Astrocyte (in vitro differentiated cells and primary cell): Measurements from ENCODE around the gene ECE1. TPM values are rescaled to one million over a fixed set of nuclear protein-coding genes. Genes with fewer than 3 reads are reported as not detected.

Experiments
- DNase-seq: peaks from one replicate; pipeline ENCODE4 v3.0.0-alpha.2; 2010; ENCODE audit warnings: low read depth
- FAIRE-seq: peaks from 2 replicates; lab custom pipeline; 2011; peaks lifted over from hg19 to GRCh38; lab: Jason Lieb, UNC
- H2AFZ ChIP-seq: 2 replicates; pipeline ENCODE4 v1.6.0; 2012; ENCODE audit warnings: low read depth, low read length, inconsistent platforms
- H3K27ac ChIP-seq: 2 replicates; pipeline ENCODE4 v1.5.1; 2011; ENCODE audit warnings: low read depth, low read length, inconsistent platforms
- H3K27me3 ChIP-seq: 2 replicates; pipeline ENCODE4 v1.6.0; 2011; ENCODE audit warnings: low read length, inconsistent platforms; ENCODE audit not compliant: insufficient read depth
- H3K36me3 ChIP-seq: 2 replicates; pipeline ENCODE4 v1.5.1; 2011; ENCODE audit warnings: low read length, inconsistent platforms; ENCODE audit not compliant: insufficient read depth
- H3K4me1 ChIP-seq: 2 replicates; pipeline ENCODE4 v1.5.1; 2011; ENCODE audit warnings: low read length, inconsistent platforms; ENCODE audit not compliant: insufficient read depth
- H3K4me2 ChIP-seq: 2 replicates; pipeline ENCODE4 v1.6.0; 2012; ENCODE audit warnings: low read length, inconsistent platforms
- H3K4me3 ChIP-seq: 2 replicates; pipeline ENCODE4 v1.5.1; 2011; ENCODE audit warnings: low read depth, mild to moderate bottlenecking, low read length, inconsistent platforms; ENCODE audit not compliant: insufficient read depth
- H3K79me2 ChIP-seq: 2 replicates; pipeline ENCODE4 v1.6.0; 2012; ENCODE audit warnings: mild to moderate bottlenecking, low read length, inconsistent platforms; ENCODE audit not compliant: insufficient read depth
- H3K9ac ChIP-seq: 2 replicates; pipeline ENCODE4 v1.6.0; 2012; ENCODE audit warnings: mild to moderate bottlenecking, low read length, inconsistent platforms
- H3K9me3 ChIP-seq: 2 replicates; pipeline ENCODE4 v1.5.1; 2012; ENCODE audit warnings: low read depth, mild to moderate bottlenecking, low read length, inconsistent platforms; ENCODE audit not compliant: insufficient read depth
- H4K20me1 ChIP-seq: 2 replicates; pipeline ENCODE4 v1.6.0; 2012; ENCODE audit warnings: low read length, inconsistent platforms; ENCODE audit not compliant: insufficient read depth
- H3K27ac Mint-ChIP-seq: one replicate; pipeline ENCODE4 v1.8.0; 2021; ENCODE audit warnings: mild to moderate bottlenecking, mixed read lengths; ENCODE audit not compliant: unreplicated experiment
- H3K27me3 Mint-ChIP-seq: one replicate; pipeline ENCODE4 v1.8.0; 2021; ENCODE audit warnings: low read depth, mixed read lengths; ENCODE audit not compliant: unreplicated experiment
- H3K36me3 Mint-ChIP-seq: one replicate; pipeline ENCODE4 v1.8.0; 2021; ENCODE audit warnings: low read depth, mixed read lengths; ENCODE audit not compliant: unreplicated experiment
- H3K4me1 Mint-ChIP-seq: one replicate; pipeline ENCODE4 v1.8.0; 2021; ENCODE audit warnings: low read depth, mixed read lengths; ENCODE audit not compliant: unreplicated experiment
- H3K4me3 Mint-ChIP-seq: one replicate; pipeline ENCODE4 v1.8.0; 2021; ENCODE audit warnings: mild to moderate bottlenecking, moderate library complexity, mixed read lengths; ENCODE audit not compliant: unreplicated experiment
- H3K9me3 Mint-ChIP-seq: one replicate; pipeline ENCODE4 v1.8.0; 2021; ENCODE audit warnings: mild to moderate bottlenecking, mixed read lengths; ENCODE audit not compliant: unreplicated experiment
- EZH2 ChIP-seq: IDR thresholded peaks from 2 replicates; pipeline ENCODE4 v1.6.1; 2012; ENCODE audit warnings: mild to moderate bottlenecking, low read length, inconsistent platforms; ENCODE audit not compliant: insufficient read depth
- total RNA-seq: library from RNA; stranded (reverse); gene quantifications from 2 replicates; pipeline ENCODE4 v1.2.1, GENCODE V29; 2021
- TF ChIP-seq, protein P1 (sequence below): IDR thresholded peaks from 2 replicates; pipeline ENCODE4 v1.5.1; 2011; ENCODE audit warnings: low read depth, mild to moderate bottlenecking, inconsistent platforms, low read length, moderate library complexity; ENCODE audit not compliant: insufficient read depth

ECE1 gene
- total RNA-seq, 1 donor from 2014 or later = 172 TPM

DNA sequence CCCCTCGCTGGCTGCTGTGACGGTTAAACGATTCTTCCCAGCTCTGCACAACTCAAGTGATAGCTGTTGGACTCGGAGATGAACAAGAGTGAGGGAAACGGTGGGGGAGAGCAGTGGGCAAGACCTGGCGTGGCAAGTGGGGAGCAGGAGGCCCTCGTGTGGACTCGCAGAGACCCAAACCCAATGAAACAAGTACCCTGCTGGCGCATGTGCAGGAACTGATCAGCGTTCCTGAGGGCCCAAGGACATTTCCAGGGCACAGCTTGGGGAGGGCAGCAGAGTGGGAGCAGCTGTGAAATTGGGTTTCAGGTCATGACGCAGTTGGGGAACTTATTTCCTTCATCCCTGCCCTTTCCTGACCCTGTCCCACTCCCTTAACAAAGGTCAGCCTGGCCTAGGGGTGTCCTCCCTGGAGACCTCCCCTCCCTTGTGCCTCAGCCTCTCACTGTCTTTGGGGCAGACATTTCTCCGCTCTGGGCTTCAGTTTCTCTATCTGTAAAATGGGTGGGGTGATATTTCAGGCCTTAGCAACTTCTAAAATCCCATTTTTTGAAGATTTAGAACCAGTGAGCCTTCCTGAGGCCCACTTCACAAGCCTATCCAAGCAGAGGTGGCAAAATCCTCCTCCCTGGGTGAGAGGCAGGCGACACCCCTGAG, 27.9 kb upstream of the ECE1 start:
- Mint-ChIP-seq H3K27ac (peak overlapping the region; percentile 66), H3K36me3 (peaks cover 4% of the 10 kb centered on the region), H3K27me3 (no peaks in the 10 kb centered on the region), H3K4me1 (peaks cover 46% of the 10 kb centered on the region), H3K9me3 (no peaks in the 10 kb centered on the region), H3K4me3 (no peak overlapping the region)
- peak overlapping the region; percentile 33 for H3K9ac ChIP-seq
- peaks cover 16% of the 10 kb centered on the region for H4K20me1 ChIP-seq
- peaks cover 86% of the 10 kb centered on the region for H3K79me2 ChIP-seq
- H3K36me3 ChIP-seq = no peaks in the 10 kb centered on the region
- no peaks in the 10 kb centered on the region for H3K9me3 ChIP-seq
- H3K4me2 ChIP-seq = peak overlapping the region; percentile 15
- H2AFZ ChIP-seq = no peak overlapping the region
- no peaks in the 10 kb centered on the region for H3K27me3 ChIP-seq
- TF ChIP-seq EZH2 = no peak
- TF ChIP-seq, protein P1, sequence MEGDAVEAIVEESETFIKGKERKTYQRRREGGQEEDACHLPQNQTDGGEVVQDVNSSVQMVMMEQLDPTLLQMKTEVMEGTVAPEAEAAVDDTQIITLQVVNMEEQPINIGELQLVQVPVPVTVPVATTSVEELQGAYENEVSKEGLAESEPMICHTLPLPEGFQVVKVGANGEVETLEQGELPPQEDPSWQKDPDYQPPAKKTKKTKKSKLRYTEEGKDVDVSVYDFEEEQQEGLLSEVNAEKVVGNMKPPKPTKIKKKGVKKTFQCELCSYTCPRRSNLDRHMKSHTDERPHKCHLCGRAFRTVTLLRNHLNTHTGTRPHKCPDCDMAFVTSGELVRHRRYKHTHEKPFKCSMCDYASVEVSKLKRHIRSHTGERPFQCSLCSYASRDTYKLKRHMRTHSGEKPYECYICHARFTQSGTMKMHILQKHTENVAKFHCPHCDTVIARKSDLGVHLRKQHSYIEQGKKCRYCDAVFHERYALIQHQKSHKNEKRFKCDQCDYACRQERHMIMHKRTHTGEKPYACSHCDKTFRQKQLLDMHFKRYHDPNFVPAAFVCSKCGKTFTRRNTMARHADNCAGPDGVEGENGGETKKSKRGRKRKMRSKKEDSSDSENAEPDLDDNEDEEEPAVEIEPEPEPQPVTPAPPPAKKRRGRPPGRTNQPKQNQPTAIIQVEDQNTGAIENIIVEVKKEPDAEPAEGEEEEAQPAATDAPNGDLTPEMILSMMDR = no peak
- H3K4me1 ChIP-seq = peaks cover 54% of the 10 kb centered on the region
- H3K4me3 ChIP-seq = no peak overlapping the region
- no peak for DNase-seq
- peak overlapping the region; percentile 36 for H3K27ac ChIP-seq
- FAIRE-seq = no peak

DNA sequence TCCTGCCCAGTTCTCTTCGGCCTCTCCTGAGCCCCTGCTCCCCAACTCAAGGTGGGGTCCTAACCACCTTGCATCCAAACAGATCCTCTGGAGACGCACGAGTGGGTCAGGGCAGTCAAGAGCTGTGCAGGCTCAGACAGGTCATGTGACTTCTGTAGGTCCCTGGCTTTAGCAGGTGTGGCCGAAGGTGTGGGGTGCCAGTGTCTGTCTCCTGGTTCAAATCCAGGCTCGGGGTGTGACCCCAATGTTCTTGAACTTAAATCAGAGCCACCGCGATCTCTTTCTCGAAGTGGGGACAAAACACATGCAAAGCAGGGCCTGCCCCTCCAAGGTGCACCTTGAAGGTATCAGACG, 27.4 kb upstream of the ECE1 start:
- no peak overlapping the region for H3K27ac ChIP-seq
- Mint-ChIP-seq H3K4me3 (no peak overlapping the region), H3K27me3 (no peaks in the 10 kb centered on the region), H3K36me3 (peaks cover 4% of the 10 kb centered on the region), H3K27ac (peak overlapping the region; percentile 66), H3K4me1 (peaks cover 45% of the 10 kb centered on the region), H3K9me3 (no peaks in the 10 kb centered on the region)
- no peaks in the 10 kb centered on the region for H3K36me3 ChIP-seq
- no peaks in the 10 kb centered on the region for H3K27me3 ChIP-seq
- no peak overlapping the region for H3K4me3 ChIP-seq
- H3K9me3 ChIP-seq = no peaks in the 10 kb centered on the region
- FAIRE-seq (no peak), DNase-seq (no peak)
- H2AFZ ChIP-seq = no peak overlapping the region
- TF ChIP-seq, protein P1 = no peak
- TF ChIP-seq EZH2 = no peak
- H3K4me2 ChIP-seq = peak overlapping the region; percentile 4
- H4K20me1 ChIP-seq = peaks cover 21% of the 10 kb centered on the region
- H3K79me2 ChIP-seq = peaks cover 90% of the 10 kb centered on the region
- peak overlapping the region; percentile 31 for H3K9ac ChIP-seq
- H3K4me1 ChIP-seq = peaks cover 54% of the 10 kb centered on the region

DNA sequence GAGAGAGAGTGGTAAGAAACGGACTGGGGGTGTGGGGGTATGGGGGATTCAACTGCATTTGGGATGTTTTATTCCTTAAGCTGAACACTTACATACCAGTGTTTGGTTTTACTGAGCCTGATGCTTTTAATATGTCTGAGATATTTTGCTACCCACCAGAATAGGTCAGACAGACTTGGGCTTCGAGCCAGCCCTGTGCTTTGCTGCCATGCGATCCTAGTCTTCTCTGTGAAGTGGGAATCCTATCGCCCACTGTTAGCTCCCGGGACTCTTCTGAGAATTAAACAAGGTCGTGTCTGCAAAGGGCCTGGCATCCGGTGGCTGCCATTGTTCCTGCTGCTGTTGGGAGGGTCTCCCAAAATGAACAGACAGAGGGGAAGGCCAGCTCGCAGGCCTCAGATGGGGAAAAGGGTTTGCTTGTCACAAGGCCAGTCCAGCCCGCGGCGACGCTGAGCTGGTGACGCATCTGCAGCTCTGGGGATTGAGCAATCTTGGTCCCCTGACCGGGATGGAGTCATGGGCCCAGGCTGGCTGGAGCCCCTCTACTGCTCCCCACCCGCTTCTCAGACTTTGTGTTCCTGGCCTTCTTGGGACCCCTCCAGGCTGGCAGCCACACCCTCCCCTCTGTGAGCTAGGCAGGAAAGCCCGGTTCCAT, 26.9 kb upstream of the ECE1 start:
- Histone ChIP-seq H3K9me3 (no peaks in the 10 kb centered on the region), H3K27ac (no peak overlapping the region), H3K79me2 (peaks cover 89% of the 10 kb centered on the region), H3K9ac (peak overlapping the region; percentile 31), H2AFZ (no peak overlapping the region), H3K4me1 (peaks cover 52% of the 10 kb centered on the region), H3K27me3 (no peaks in the 10 kb centered on the region), H3K36me3 (no peaks in the 10 kb centered on the region), H3K4me3 (no peak overlapping the region), H4K20me1 (peaks cover 25% of the 10 kb centered on the region), H3K4me2 (peak overlapping the region; percentile 4)
- peaks cover 41% of the 10 kb centered on the region for H3K4me1 Mint-ChIP-seq
- no peak overlapping the region for H3K4me3 Mint-ChIP-seq
- H3K36me3 Mint-ChIP-seq = peaks cover 4% of the 10 kb centered on the region
- TF ChIP-seq, protein P1 = no peak
- no peak for TF ChIP-seq EZH2
- H3K27me3 Mint-ChIP-seq = no peaks in the 10 kb centered on the region
- no peaks in the 10 kb centered on the region for H3K9me3 Mint-ChIP-seq
- no peak overlapping the region for H3K27ac Mint-ChIP-seq
- DNase-seq (peak; percentile 58), FAIRE-seq (no peak)
